HG03558 (cell line): Measurements from ENCODE around the gene POU2F3.
A peak's percentile ranks its signal among the peaks of the same experiment; 100 is the strongest.
"Not testable (repeated sequence)": the region's sequence is repeated elsewhere in the genome, so short reads cannot be mapped to it uniquely, and the experiment has no call there.

Experiments used
- ATAC-seq: cut with Tn5 transposase; IDR thresholded peaks from one replicate; pipeline ENCODE4 v1.9.1; 2021; ENCODE audit warnings: moderate number of reproducible peaks; ENCODE audit not compliant: unreplicated experiment; ENCODE audit errors: extremely low read depth

Gene POU2F3

GRCh38 chr11:120244476-120245365 lies 4.8 kb downstream of the POU2F3 start:
- no peak for ATAC-seq

DNA sequence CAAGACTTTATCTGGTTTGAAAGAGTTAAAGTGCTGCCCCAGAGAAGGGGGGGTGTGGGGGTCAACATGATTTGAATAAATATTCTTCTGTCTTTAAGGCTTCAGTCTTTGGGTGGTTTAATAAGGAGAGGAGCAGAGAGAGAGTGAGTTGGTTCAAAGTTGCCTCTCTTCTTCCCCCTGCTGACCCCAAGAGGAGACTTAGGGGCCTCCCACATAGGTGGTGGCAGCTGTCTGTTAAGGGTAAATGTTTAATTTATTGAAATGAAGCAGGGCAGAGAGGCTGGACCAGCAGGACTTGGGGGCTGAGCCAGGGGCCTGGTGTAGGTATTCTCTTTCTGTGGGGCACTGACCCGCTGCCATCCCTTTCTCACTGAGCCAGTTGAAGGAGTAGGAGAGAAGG lies 5.5 kb downstream of the POU2F3 start:
- ATAC-seq = no peak

- ATAC-seq = peak; percentile 66
Measured at GRCh38 chr11:120248551-120249278, 8.8 kb downstream of the POU2F3 start.

DNA sequence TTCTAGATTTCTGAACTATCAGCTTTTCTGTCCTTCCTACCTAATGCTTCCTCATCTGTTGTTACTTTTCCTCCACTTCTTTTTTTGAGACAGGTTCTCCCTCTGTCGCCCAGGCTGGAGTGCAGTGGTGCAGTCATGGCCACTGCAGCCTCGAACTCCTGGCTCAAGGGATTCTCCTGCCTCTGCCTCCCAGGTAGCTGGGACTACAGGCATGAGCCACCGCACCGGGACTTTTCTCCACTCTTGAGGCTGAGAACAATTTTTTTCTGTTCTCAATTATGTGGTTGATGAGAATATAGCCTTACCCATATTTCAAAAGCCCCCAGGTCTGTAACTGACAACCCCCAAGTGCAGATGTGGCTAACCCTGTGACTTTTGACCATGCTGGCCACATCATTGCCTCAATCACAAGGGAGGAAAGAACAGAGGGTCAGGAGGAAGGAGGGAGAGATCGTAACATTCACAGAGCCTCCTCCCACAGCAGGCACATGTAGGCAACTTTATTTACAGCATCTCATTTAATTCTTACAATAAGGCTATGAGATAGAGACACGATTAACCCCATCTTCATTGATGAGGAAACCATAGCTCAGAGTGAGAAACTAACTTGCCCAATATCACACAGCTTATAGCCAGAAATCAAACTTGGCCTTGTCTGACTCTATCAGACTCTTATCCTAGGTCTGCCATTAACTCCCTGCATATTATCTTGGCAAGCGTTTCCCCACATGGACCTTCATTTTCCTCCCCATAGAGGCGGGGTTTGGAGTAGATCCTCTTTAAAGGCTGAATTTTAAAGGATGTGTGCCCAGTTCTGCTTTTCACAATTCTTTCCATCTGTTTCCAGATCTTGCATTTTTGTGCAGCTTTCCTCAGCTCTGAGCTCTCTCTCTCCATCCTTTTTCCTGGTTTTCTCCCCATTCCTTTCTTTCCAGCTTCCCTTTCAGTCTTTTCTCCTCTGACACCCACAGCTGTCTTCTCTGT lies 9.6 kb downstream of the POU2F3 start:
- ATAC-seq = no peak

DNA sequence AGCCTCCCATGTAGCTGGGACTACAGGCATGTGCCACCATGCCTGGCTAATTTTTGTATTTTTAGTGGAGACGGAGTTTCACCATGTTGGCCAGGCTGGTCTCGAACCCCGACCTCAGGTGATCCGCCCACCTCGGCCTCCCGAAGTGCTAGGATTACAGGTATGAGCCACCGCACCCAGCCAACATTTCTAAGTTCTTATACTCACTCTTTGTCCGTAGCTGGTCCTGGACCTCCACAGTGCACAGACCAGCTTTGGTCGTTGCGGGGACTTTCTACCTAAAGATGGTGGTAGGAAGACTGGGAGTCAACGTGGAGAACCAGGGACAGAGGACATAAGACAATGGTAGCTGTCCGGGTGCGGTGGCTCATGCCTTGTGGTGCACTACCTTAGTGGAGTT lies 13.4 kb downstream of the POU2F3 start:
- ATAC-seq = not testable (repeated sequence)

DNA sequence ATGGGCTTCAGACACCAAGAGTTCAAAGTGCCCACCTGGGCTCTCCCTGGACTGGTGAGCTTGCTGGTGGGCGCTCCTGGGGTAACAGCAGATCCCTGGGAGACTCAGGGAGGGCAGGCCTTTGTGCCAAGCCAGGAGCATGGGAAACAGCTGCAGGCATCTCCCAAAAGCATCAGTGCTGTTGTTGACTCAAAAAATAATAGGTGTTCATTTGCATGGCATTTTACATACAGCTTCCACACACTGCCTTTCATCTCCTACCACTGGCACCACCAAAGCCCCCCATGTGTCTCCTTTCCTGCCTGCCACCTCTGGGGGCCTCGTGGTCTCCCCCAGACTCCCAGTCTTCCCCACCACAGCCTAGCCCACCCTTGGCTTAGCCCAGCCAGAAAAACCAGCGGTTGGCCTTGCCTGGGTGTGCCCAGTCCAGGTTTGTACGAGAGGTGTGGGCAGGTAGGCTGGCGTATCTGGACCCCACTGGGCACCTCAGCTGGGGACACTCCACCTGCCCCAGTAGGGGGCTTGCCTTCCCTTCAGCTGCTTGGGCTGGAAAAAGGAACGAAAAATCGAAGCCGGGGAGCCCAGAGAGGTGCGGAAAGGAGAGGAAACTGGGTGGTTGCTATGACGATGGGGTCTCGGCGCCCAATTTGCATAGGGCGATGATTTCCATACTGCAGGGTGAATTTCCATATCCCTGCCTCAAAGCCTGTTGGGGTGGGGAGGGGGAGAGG lies 15.0 kb downstream of the POU2F3 start:
- ATAC-seq = no peak

DNA sequence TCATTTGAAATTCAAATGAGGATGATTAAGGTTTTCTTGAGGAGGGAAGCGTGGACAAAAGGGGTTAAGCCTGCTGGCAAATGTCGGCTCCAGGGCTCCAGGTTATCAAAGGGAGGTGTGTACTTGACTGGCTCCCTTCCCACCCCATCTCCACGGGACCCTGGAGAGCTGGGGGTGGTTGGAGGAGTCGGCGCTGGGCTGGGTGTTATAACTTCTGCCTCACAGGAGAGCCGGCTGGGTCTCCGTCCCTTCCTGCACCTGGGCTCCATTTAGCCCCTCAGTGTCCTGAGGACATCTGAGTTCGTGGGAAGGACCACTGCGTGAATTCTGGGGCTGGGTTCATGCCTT lies 15.6 kb downstream of the POU2F3 start:
- no peak for ATAC-seq

GRCh38 chr11:120256178-120256577 lies 16.2 kb downstream of the POU2F3 start:
- ATAC-seq = no peak

- ATAC-seq = no peak
Measured at GRCh38 chr11:120256779-120257178, 16.8 kb downstream of the POU2F3 start.

DNA sequence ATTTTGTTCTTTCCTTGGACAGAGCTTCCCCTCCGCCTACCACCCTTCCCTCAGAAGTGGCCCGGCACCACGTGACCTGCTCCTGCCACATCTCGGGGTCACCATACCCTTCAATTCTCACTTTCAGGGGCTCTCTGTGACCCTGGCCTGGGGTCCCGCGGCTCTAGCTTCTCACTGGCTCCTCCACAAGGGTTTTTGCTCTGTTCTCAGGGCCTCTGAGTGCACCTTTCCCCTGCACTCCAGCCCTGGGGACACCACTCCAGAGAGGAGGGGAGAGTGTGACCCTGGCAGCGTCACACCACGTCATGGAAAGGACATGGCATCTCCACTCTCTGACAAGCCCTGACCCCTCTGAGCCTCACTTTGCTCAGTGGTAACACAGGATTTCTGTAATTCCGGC lies 17.4 kb downstream of the POU2F3 start:
- no peak for ATAC-seq

DNA sequence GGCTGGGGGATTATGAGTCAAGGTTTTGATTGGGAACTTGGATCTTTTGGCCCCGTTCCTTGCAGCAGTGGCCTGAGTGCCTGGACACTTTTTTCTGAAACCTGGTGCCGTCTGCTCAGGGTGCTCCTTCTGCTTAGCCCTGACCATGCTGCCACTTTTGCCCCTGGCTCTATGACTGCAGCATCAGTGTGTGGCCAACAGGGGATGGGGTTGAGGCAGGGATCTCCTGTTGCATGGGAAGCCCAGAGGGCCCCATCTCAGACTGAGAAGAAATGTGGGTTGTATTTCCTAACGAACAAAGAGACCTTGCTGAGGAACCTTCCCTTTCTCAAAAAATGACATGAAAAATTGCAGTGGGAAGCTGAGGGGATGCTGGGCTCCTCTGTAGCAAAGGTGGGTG lies 18.7 kb downstream of the POU2F3 start:
- ATAC-seq = no peak

DNA sequence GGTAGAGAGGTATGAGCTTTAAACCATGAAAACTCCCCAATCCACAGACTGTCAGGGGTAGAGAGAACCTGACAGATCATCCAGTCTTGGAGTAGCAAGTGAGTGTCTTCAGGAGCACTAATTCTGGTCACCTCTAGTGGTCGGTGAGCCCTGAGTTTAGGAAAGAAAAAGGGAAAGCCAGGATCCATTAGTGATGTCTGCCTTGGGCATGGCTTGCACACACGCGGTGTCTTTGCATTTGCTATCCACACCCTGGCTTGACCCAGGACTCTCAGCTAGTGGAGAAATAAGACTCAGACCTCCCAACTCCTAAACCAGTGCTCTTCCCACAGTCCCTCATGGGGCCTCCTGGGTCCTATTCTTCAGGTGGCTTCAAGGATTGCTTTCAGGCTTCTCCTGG lies 19.3 kb downstream of the POU2F3 start:
- ATAC-seq = no peak

DNA sequence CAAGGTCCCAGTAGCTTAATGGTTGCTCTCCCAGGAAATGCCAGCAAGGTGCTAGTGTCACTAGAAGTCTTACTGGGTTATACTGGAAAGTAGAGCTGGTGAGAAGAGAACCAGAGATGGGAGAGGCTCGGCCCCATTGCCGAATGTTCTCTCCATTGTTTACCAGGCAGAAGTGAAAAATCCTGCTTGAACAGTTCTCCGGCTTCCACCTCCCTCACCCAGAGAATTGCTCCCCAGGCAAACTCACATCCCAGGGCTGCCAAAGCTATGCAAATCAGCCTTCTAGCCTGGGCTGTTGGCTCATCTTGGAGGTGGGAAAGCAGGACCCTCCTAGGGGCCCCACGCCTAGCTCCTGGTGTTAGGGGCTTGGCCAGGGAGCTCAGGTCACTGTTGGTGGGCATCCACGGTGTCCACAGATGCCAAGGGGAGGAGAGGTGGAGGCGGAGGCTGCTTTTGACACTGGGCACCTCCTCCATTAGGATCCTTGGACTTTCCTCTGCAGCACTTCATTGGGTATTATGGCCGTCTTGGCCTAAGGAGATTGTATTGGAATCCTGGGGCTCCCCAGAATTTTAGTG lies 20.1 kb downstream of the POU2F3 start:
- ATAC-seq = no peak

DNA sequence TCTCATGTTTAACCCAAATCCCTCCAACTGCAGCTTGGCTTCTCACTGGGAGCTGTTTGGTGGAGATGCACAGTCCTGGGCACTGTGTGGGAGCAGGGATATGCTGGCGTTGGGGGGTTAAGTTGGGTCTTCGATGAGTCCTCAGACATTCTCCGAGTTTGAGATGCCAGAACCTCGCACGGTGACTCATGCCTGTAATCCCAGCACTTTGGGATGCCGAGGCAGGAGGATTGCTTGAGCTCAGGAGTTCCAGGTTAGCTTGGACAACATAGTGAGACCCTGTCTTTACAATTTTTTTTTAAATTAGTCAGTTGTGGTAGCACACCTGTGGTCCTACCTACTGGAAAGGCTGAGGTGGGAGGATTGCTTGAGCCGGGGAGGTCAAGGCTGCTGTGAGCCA lies 20.7 kb downstream of the POU2F3 start:
- no peak for ATAC-seq

DNA sequence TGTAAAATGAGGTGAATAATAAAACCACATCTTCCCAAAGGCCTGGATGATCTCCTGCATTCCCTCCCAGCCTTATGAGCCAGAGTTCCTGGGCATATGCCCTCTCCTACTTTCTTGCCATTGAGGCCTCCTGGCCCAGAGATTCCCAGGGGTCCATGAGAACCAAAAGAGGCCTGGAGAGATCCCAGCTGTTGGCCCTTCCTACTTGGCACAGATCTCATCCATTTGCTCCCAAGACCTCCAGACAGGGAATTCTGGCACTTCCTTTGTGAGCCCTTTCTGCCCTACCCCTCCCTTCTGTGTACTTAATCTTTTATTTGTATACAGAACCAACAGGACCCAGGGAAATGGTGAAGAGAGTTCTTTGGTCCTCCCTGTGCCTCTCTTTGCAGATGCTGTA lies 21.4 kb downstream of the POU2F3 start:
- no peak for ATAC-seq

DNA sequence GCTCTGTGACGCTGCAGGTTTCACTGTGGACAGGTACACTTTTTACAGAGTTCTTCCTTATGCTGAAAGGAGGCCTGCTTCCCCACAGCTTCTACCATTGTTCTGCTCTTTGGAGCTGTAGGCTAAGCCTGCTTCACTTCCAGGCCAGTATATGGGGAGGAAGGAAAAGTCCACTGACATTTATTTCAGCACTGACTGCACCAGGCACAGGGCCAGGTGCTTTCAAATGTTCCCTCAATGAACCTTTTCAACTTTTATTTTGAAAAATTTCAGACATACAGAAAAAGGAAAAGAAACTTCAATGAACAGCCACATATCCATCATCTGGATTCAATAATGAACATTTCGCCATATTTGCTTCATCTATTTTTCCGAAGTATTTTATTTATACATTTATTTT lies 22.0 kb downstream of the POU2F3 start:
- no peak for ATAC-seq

- ATAC-seq = no peak
Measured at GRCh38 chr11:120267319-120267718, 27.4 kb downstream of the POU2F3 start.

DNA sequence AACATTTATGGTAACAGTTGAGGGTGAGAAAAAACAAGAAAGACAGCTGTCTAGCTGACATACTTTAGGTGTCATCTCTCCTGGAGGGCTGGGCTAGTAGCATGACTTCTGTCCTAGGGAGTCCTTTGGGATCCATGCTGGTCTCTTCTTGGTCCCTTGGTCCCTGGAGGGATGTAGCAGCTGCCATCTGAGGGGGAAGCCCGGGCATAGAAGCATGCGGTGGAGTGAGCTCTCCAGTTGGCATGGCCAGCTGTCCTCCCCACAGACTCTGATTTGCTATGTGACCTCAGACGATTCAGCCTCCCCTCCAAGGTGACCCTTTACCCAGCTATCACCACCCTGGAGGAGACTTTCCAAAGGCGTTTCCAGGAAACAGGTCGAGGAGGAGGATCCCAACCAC lies 28.7 kb downstream of the POU2F3 start:
- no peak for ATAC-seq

- ATAC-seq = no peak
Measured at GRCh38 chr11:120270386-120270785, 30.4 kb downstream of the POU2F3 start.

GRCh38 chr11:120271672-120272071 lies 31.7 kb downstream of the POU2F3 start:
- no peak for ATAC-seq
